ENCODE results near the gene SLC15A4.

DNA sequence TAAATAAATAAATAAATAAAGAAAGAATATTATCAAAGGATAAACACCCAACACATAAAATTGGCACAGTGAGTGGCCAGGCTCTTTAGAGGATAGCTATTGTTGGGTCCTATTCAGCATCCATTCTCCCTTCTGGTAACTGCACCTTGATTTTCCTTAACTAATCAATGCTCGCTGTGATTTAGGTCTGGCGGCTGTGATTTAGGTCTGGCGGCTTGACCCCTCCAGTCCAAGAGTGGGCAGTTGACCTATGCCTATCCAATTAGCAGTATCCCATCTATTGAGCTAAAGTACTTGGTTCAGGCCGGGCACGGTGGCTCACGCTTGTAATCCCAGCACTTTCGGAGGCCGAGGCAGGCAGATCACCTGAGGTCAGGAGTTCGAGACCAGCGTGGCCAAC, 9.7 kb upstream of the SLC15A4 start:
- TF ChIP-seq CCAR2 (optimal IDR thresholded peaks at IDR 0.05; ENCODE audit: low read depth, low read length) (no peak), POLR2A (IDR thresholded peaks at IDR 0.05; ENCODE audit: insufficient read depth in 1 of 2, low read depth in 2 of 2, low read length in 2 of 2) (no peak), MZF1 (CRISPR knock-in tag; IDR thresholded peaks at IDR 0.05; ENCODE audit: borderline replicate concordance) (no peak), CTCF (CRISPR knock-in tag; IDR thresholded peaks at IDR 0.05) (no peak), ZNF605 (CRISPR knock-in tag; IDR thresholded peaks at IDR 0.05) (no peak), BHLHE40 (IDR thresholded peaks at IDR 0.05; ENCODE audit: low read length) (no peak), PPARG (CRISPR knock-in tag; conservative IDR thresholded peaks at IDR 0.05) (no peak)
- TF ChIP-seq, protein P1, sequence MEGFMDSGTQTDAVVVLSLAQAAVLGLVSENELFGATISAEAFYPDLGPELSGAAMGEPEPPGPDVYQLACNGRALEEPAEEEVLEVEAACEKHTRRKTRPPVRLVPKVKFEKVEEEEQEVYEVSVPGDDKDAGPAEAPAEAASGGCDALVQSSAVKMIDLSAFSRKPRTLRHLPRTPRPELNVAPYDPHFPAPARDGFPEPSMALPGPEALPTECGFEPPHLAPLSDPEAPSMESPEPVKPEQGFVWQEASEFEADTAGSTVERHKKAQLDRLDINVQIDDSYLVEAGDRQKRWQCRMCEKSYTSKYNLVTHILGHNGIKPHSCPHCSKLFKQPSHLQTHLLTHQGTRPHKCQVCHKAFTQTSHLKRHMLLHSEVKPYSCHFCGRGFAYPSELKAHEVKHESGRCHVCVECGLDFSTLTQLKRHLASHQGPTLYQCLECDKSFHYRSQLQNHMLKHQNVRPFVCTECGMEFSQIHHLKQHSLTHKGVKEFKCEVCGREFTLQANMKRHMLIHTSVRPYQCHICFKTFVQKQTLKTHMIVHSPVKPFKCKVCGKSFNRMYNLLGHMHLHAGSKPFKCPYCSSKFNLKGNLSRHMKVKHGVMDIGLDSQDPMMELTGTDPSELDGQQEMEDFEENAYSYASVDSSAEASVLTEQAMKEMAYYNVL (CRISPR knock-in tag; IDR thresholded peaks at IDR 0.05; ENCODE audit: borderline replicate concordance): no peak
